ENCODE data around the gene ANTXRL.
"Not testable (repeated sequence)": the region's sequence is repeated elsewhere in the genome, so short reads cannot be mapped to it uniquely, and the experiment has no call there.

- TF ChIP-seq POLR2A (IDR thresholded peaks at IDR 0.05); CTCF (IDR thresholded peaks at IDR 0.05 in 4 of 5, conservative IDR thresholded peaks at IDR 0.05 in 1 of 5): not testable (repeated sequence)
These were observed 82.2 kb downstream of the ANTXRL start for GRCh38 chr10:46368956-46369355.
